NCI-H510A (cell line): ENCODE data around the gene KDM2B.

Experiments used
- DNase-seq: peaks from one replicate; lab custom pipeline; 2025; lab: John Stamatoyannopoulos, UW

Gene KDM2B

DNA sequence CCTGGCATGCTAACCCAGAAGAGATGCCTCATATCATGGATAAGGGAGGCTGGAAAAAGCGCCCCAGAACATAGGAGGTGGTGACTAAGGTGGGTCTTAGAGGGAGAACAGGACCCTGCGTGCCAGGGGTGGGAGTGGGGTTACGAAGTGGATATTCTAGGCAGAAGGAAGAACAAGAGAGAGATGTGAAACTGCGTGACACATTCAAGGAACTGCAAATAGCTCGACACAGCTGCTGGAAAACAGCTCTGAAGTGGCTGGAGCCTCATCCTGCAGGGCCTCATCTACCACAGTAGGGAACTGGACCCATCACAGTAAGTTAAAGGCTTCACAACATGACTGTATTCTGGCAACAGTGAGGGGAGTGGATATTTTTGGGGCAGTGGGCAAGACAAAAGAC is 119.8 kb downstream of the KDM2B start:
- no peak for DNase-seq

DNA sequence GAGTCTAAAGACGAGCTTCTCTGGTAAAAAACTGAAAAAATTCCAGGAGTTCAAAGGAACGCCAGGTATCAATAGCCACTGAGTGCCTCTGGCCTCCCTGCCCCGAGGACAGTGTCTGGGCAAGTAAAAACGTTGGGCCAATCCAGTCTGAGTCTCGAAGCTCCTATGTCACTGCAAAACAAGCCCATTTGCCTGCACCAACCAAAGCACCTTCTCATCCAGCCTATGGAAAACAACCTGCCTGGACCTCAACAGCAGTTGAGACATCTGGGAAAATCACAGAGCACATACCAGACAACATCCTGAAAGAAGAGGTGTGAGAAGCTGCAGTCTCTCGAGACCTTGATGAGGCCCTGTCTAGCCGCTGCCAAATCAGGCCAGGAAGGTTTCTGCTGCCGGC is 124.3 kb downstream of the KDM2B start:
- DNase-seq = no peak

GRCh38 chr12:121455766-121456420 is 124.9 kb downstream of the KDM2B start:
- DNase-seq = no peak

DNA sequence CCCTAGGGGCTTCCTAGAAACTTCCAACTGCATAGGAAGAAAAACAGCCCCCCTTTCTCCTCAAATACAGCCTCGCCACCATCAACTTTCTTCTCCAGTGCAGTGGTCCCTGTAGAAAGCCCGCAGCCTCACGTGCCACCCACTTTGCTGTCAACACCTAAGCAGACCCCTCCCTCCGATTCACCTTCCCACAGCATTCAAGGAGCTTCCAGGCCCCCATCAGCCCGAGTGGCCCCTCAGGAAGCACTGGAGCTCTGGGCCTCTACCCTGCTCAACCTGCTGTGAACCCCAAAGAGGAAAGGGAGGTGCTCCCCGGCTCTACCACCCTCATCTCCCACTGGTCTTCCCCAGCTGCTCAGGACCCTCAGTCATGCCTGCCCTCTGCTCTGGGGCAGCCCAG is 125.9 kb downstream of the KDM2B start:
- DNase-seq = no peak

GRCh38 chr12:121453629-121454028 is 127.2 kb downstream of the KDM2B start:
- DNase-seq = no peak

GRCh38 chr12:121452985-121453360 is 127.8 kb downstream of the KDM2B start:
- DNase-seq = no peak

DNA sequence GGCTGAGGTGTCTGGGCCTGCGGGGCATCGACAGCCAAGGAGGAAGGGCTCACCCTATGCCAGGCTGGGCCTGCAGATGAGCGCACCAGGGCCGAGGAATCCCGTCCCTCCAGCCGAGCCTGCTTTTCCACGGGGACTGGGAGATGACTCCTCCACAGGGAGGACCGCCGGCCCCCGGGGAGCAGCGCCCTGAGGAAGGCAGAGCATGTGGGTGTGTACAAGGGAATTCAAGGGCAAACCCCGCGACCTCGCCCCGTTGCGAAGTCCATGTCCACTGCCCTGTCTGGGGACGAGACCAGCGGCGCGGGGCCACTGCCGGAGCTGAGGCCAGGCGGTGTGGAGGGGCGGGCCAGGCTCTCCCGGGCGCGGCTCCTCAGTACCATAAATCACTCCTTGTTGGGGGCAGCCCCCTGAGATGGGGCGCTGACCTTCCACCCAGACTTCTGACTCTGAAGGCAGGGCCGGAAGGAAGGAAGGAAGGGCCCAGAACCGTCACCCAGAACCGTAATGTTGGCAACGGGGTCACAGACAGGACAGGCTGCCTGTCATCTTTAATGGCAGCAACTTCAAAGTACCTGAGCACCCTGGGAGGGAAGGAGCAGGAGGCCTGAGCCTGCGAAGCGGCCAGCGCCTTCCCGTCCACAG is 128.4 kb downstream of the KDM2B start:
- no peak for DNase-seq

GRCh38 chr12:121451961-121452339 is 128.9 kb downstream of the KDM2B start:
- DNase-seq = no peak

GRCh38 chr12:121448771-121449315 is 132.0 kb downstream of the KDM2B start:
- no peak for DNase-seq

DNA sequence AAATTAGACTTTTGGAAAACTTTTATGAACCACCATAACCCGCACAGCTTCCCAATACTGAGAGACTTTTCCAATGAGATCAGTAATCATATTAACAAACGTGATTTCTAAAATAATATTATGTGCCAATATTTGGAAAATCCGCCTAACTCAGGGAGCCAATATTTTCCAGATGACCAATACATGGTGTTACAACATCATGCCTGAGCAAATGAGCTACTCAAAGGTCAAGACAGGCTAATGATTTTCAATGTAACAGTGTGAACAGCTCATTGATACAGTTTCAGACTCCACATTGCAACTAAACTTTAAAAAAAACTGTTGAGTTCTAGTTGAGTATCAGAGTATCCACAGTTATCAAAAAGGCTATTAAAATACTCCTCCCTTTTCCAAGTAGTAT is 134.1 kb downstream of the KDM2B start:
- no peak for DNase-seq

DNA sequence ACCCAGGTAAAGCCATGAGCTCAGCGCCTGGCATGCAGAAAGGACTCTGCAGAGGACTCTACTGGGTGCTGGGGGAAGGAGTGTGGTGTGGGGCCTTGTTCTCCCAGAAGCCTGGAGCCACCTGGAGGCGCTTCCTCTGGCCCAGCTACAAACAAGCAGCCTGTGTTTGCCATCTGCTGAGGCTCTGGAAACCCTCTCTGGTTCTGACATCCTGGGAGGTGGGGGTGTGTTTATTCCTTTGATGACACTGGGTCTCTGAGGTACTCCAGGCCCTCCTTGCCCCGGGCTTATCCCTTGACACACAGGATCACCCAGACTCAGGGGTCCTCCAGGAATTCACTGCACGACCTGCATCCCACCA is 136.0 kb downstream of the KDM2B start:
- no peak for DNase-seq

DNA sequence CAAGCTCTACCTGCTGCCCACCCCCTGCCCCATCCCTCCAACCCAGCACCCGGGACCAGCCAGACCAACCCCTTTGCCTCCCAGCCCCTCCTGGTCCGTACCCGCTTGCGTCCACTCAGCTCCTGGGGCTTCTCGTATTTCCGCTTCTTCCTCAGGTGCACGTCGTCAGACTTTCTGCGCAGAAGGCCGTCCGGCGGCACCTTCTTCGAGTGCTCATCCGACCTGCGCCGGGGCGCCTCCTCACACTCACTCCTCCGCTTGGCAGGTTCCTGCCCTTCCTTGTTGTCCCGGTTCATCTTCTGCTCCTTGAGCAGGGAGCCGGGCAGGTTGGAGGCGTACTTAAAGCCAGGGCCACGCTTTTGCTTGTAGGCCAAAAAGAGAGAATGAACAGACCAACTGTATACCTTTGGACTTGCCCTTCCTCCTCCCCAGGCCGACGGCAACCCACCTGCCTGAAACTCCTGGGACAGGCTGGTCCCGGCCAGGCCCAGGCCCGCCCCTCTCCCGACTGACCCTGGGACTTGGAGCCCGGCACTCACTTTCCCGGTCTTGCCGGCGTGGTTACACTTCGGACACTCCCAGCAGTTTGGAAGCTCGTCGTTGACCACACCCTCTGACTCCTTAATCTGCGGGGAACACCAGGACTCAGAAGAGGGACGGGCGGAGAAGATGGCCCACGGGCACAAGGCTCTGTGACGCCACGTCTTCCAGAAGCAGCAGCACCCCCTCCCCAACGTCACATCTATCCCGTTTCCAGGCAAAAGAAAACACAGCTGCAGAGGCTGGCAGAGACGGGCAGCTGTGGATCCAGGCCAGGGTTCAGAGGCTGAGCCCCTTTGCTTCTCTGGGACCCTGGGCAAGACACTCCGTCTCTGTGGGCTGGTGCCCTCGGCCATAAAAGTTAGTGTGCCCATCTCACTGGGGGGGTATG is 136.6 kb downstream of the KDM2B start:
- DNase-seq = no peak

DNA sequence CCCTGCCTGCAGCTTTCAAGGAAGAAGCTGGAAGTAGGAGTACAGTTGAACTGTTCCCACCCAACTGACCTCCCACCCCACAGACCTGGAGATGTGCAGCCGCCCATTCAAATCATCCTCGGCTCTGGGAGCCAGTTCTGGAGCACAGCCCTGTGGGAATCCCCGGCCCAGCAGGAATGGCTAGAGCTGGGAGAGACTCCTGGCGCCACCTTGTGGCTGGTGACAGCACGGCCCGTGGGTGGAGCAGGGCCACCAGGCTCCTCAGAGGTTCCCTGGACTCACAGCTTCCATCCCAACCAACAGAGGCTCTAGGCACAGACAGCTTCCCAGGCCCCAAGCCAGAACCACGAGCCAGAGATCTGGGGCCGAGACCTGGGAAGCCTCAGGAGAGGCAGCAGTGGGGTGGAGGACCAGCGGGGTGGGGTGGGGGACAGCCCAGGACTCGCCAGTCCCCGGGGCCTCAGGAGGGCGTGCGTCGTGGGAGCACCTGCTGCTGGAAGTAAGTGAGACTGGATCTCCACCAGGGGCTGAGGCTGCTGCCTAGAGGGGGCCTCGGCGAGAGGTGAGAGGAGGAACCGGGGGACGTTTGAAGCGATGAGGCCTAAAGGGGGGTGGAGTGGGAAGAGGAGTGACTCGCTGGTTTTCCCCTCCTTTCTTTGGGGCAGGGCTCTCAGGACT is 137.5 kb downstream of the KDM2B start:
- peak; percentile 35 for DNase-seq

DNA sequence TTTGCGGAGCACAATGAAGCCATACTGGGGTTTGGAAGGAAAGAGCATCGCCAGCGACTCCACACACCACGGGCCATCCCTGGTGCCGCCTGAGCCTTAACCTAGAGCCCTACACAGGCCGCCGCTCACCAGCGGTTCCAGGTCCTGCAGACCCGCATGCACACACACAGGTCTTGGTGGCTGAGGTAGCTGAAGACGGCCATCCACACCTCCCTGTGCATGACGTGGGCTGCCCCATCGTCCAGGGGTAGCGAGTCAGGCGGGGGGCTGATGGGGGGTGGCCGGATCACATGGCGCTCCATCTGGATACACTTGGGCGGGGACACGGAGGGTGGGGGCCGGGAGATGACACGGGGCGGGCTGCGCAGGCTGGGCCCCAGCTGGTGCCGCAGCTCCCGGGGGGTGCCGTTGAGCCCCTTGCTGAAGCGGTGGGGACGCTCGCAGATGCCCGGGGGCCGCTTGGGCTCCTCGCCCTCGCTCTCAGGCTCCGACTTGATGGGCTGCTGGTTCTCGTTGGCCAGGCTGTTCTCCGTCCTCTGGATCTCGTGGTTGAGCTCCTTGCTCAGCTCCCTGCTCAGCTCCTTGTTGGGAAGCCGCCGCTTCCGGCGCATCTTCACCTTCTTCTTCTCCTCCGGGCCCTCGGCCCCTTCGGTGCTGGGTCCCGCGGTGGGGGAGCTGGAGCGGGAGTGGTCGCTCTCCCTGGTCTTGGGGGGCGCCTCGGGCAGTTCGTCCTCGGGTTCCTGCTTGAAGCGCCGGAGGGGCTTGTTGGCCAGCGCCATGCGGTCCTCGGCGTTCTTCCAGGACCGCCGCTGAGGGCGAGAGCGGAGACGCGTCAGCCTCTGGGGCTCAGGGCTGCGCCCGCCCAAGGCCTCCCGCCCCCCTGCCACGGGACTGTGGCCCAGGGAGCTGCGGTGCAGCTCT is 138.5 kb downstream of the KDM2B start:
- no peak for DNase-seq

DNA sequence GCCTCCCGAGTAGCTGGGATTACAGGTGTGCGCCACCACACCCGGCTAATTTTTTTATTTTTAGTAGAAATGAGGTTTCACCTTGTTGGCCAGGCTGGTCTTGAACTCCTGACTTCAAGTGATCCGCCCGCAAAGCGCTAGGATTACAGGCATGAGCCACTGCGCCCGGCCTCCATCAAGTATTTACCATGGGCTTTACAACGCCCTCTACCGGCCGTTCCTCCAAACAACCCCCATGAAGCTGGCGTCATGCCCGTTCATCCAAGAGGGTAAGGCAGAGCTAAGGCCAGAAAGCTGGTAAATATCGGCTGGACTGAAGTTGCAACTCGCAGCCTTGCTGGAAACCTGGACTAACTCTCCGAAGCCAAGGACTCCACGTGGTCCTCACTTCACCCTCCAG is 139.3 kb downstream of the KDM2B start:
- peak; percentile 14 for DNase-seq

DNA sequence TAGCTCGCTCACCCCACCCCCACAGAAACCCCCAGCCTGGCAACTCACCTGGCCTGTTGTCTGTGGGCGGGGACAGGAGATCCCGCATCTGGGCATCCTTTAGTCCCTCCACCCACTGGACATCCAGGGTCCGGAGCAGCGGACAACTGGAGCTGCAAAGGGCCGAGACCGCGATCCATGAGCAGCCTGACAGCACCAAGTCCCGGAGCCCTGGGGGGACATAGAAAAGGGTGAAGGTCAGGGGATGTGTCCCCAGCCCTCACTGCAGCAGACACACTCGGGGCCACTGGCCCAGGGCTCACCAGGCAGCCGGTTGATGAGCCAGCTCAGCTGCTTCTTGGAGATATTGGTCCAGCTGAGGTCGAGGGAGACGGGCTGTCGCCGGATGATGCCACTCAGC is 140.1 kb downstream of the KDM2B start:
- no peak for DNase-seq

DNA sequence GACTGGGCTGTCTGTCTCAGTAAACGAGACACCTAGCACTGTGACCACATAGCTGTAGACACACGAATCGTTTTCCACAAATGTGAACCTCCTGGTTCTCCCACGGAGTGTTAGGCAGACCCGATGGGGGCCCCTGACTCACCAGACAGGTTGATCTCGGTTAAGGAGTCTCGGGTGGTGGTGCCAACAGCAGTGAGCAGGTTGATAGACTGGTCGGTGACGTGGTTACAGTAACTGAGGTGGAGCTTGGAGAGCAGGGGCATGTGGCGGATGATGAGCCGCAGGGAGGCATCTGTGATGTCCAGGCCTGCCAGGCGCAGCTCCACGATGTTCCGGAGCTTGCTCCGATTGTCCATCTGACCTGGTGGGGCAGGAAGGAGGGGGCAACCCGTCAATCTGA is 141.1 kb downstream of the KDM2B start:
- no peak for DNase-seq

DNA sequence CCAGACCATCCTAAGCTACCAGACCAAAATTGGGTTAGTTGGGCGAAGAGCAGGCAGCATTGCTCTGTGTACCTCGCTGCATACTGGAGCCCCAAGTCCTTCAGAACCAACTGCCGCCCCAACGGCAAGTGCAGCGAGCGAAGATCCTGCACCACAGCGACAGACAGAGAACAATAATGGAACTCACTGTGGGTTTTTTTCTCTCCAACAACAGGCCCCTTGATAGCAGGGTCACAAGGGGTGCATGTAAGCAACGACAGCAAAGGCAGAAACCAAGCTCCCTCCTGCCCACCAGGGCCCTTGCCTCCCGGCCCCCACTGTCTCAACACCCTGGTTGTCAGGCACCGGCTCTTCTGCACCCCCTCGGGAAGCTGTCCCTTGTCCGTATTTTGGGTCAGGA is 141.9 kb downstream of the KDM2B start:
- no peak for DNase-seq

DNA sequence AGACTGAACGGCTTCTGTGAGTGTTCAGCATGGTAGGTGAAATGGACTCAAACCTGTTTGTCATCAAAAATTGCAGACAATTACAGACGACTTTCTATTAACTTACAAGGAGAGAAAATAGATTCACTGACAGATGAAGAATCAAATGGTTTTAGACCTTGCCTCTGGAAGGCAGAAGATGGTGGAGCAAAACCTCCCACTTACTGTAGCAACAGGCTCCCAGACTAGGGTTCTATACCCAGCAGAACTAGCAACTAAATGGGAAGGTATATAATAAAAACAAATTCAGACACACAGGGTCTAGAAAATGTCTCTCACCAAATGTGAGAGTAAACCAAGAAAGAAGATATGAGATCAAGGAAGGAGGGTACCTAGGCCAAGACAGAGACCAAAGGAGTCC is 144.1 kb downstream of the KDM2B start:
- DNase-seq = no peak

DNA sequence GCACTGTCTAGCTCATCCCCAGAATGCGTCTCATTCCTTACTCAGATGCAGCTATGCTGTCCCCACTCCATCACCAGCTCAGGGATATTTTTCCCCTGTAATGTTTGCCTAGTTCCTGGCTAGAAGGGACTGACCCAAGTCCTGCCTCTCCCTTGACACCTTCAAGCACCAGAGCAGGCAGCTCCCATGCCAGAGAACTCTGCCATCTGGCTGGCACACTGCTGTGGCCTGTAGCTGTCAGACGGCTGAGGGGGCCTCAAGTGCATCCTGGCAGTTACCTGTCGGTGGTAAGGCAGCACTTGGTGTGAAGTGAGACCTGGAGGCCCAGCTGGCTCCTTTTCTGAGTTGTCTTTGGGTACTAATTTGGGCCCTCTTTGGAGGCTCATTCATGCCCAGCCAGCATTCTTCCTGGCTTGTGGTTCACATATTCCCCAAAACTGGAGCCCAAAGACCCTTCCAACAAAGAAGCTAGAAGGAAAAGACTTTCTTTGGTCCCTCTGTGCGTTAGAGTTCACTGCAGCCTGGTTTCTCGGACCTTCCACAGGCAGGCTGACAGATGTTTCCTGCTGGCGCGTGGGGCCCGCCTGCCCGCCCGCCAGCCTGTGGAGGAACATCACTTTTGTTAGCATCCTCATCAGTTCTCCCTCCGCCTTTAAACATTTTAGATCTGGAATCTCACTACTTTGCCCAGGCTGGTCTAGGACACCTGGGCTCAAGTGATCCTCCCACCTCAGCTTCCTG is 147.9 kb downstream of the KDM2B start:
- no peak for DNase-seq
